HG02678 (cell line): ENCODE measurements around the gene ARL15.
"Not testable (repeated sequence)": the region's sequence is repeated elsewhere in the genome, so short reads cannot be mapped to it uniquely, and the experiment has no call there.

Experiments used
- ATAC-seq: cut with Tn5 transposase; IDR thresholded peaks from one replicate; pipeline ENCODE4 v1.9.1; 2021; ENCODE audit warnings: mild to moderate bottlenecking, moderate library complexity; ENCODE audit not compliant: unreplicated experiment

Gene ARL15

DNA sequence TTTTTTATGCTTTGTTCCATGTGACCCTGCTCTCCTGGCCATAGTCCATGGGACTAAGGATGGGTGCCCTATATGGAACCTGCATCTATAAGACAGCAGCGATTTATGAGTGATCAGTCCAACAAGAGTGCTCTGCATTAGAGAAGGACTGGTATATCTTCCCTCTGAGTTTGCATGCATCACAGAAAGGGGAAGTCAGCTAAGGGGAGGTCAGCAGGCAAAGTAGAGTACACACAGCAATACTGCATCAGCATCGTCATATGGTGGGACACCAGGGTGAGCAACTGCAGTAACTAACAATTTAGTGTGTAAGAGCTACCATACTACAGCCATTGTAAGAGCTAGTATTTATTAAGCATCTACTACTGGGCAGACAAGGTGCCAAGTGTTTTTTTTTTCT, 438.6 kb downstream of the ARL15 start:
- no peak for ATAC-seq

GRCh38 chr5:53871050-53871449, 439.3 kb downstream of the ARL15 start:
- no peak for ATAC-seq

- no peak for ATAC-seq
Measured at GRCh38 chr5:53858700-53859456, 451.5 kb downstream of the ARL15 start.

GRCh38 chr5:53856506-53856905, 453.9 kb downstream of the ARL15 start:
- ATAC-seq, result no peak

- ATAC-seq, result not testable (repeated sequence)
Measured at GRCh38 chr5:53836851-53837430, 473.4 kb downstream of the ARL15 start.

DNA sequence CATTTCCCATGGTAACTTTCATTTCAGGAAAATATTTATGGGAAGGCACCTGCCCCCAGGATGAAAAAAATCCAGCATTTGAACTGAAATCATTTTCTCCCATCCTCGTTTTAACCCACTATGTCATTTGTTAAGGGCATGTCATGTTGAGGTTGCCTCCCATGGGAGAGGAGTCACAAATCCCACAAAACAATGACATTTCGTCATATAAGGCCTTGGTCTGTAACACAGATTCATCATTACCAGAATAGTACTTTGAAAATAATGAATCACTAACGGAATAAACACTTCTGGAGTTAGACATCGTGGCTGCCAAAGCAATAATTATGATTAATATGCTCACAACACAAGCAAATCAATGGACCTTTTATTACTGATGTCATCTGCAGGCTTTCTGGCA, 475.9 kb downstream of the ARL15 start:
- ATAC-seq, result no peak
